Measurements from ENCODE around the gene TBC1D32.

GRCh38 chr6:121175827-121176226, 158.5 kb downstream of the TBC1D32 start:
- no peak for TF ChIP-seq CTCF (IDR thresholded peaks at IDR 0.05)
- no peak for TF ChIP-seq POLR2A (IDR thresholded peaks at IDR 0.05)
